ENCODE data around the gene ELMO1. TPM values are rescaled to one million over a fixed set of nuclear protein-coding genes. Genes with fewer than 3 reads are reported as not detected.

Gene ELMO1
- total and polyA plus RNA-seq, 4 donors, result 10.1 to 183 (median 34.4) TPM

DNA sequence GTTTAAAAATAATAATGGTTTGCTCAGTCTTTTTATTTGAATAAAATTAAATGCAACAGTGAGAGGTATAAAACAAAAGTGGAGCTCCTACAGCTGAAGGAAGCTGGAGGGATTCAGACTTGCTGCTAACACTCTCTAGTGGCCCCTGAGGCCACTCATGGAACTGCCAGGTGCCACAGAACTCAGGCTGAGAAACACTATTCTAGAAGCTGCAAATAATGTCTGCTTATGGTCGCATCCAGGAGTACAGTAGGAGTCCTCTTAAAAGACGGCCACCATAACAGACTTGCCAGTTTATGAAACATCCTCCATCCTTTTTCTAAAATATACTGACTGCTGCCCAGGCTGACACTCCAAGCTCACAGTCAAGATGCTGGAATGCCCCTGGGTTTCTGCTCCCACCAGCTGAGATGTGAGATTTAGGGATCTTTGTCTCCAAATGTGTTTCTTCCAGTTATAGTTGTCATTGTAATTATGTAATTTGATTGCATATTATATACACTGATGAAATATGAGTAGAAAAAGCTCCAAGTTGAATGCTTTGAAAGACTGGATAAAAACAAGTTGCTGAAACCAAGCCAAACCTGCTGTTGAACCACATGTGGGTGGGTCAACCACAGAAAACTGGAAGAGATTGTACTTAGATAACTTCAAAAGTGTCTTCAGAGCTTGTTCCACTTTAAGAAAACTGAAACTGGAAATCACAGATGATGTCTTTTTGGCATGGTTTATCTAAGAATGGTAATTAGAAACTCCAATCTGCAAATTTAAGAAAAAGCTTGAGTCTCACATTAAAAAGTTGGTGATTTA, 510.7 kb downstream of the ELMO1 start:
- H3K9ac ChIP-seq (ENCODE audit: insufficient read depth in 1 of 2, low read length in 2 of 2), result no peak overlapping the region
- peaks cover 0 to 32% (median 22%) of the 10 kb centered on the region in 4 donors for H3K9me3 ChIP-seq (ENCODE audit: control insufficient read depth in 4 of 4, insufficient read depth in 3 of 4, low read length in 3 of 4)
- DNase-seq (peak in 1 of 3 donors; percentile 15), ATAC-seq (ENCODE audit: insufficient read depth, low FRiP score) (no peak)
- no peak overlapping the region for H3K4me3 ChIP-seq
- peaks cover 0 to 4% (median 0%) of the 10 kb centered on the region in 4 donors for H3K36me3 ChIP-seq (ENCODE audit: control insufficient read depth in 4 of 4, insufficient read depth in 4 of 4, low read length in 4 of 4)
- H3K4me1 ChIP-seq (ENCODE audit: control insufficient read depth in 5 of 5, insufficient read depth in 5 of 5, low read length in 5 of 5), result no peaks in the 10 kb centered on the region
- WGBS, 2 donors, result 96% methylated on average over 2 of the region's 2 CpGs
- H3K27me3 ChIP-seq (ENCODE audit: control insufficient read depth in 3 of 3, insufficient read depth in 3 of 3, low read length in 2 of 3), result no peaks in the 10 kb centered on the region
- H3K27ac ChIP-seq (ENCODE audit: low read depth in 1 of 2, low read length in 1 of 2), result no peak overlapping the region
- TF ChIP-seq, protein P1, sequence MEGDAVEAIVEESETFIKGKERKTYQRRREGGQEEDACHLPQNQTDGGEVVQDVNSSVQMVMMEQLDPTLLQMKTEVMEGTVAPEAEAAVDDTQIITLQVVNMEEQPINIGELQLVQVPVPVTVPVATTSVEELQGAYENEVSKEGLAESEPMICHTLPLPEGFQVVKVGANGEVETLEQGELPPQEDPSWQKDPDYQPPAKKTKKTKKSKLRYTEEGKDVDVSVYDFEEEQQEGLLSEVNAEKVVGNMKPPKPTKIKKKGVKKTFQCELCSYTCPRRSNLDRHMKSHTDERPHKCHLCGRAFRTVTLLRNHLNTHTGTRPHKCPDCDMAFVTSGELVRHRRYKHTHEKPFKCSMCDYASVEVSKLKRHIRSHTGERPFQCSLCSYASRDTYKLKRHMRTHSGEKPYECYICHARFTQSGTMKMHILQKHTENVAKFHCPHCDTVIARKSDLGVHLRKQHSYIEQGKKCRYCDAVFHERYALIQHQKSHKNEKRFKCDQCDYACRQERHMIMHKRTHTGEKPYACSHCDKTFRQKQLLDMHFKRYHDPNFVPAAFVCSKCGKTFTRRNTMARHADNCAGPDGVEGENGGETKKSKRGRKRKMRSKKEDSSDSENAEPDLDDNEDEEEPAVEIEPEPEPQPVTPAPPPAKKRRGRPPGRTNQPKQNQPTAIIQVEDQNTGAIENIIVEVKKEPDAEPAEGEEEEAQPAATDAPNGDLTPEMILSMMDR (IDR thresholded peaks at IDR 0.05; ENCODE audit: control extremely low read depth, extremely low read depth), result no peak

DNA sequence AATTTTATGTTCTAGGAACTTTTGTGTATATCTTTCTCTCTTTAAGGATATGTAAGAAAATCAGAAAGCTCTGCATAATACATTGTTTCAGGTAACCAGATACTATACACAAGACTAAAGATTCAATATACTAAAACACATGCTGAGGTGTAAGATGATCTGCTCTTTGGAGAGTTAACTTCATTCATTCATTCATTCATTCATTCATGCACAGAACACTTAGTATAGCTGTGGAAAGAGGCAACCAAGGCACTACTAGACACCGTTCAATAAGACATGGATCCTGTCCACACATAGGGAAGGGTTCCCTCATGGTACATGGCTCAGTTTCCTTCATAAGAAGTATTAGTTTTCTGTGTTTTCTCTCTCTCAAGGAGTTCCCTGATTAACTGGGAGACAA, 516.8 kb downstream of the ELMO1 start:
- H3K9me3 ChIP-seq (ENCODE audit: control insufficient read depth in 4 of 4, insufficient read depth in 3 of 4, low read length in 3 of 4), result peaks cover 0 to 18% (median 2%) of the 10 kb centered on the region in 4 donors
- H3K27ac ChIP-seq (ENCODE audit: low read depth in 1 of 2, low read length in 1 of 2), result no peak overlapping the region
- no peak for ATAC-seq (ENCODE audit: insufficient read depth, low FRiP score)
- no peaks in the 10 kb centered on the region for H3K4me1 ChIP-seq (ENCODE audit: control insufficient read depth in 5 of 5, insufficient read depth in 5 of 5, low read length in 5 of 5)
- WGBS, 2 donors, result 96 to 100% methylated on average over 1 of the region's 1 CpG
- H3K36me3 ChIP-seq (ENCODE audit: control insufficient read depth in 4 of 4, insufficient read depth in 4 of 4, low read length in 4 of 4), result peaks cover 0 to 4% (median 0%) of the 10 kb centered on the region in 4 donors
- no peak overlapping the region for H3K4me3 ChIP-seq
- H3K27me3 ChIP-seq (ENCODE audit: control insufficient read depth in 3 of 3, insufficient read depth in 3 of 3, low read length in 2 of 3), result no peaks in the 10 kb centered on the region
- TF ChIP-seq, protein P1 (IDR thresholded peaks at IDR 0.05; ENCODE audit: control extremely low read depth, extremely low read depth), result no peak
- no peak for DNase-seq
- H3K9ac ChIP-seq (ENCODE audit: insufficient read depth in 1 of 2, low read length in 2 of 2), result no peak overlapping the region

DNA sequence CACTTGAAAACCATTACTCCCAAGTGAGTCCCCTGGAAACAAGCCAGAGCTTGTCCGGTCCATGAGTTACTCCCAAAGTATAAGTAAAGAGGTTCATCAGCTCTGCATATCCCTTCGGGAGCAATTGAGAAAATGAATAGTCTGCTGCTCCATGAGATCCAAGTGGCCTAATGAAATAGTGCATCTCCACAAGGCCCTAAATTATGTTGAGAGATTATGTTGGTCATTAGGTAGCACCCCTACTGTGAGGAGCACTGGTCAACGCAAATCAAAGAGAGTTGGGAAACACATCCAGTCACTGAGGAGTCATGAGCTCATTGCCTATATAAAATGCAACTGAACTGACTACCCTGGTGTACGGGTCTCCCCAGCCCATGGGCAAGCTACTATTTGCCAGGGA, 518.9 kb downstream of the ELMO1 start:
- no peak overlapping the region for H3K27ac ChIP-seq (ENCODE audit: low read depth in 1 of 2, low read length in 1 of 2)
- no peaks in the 10 kb centered on the region for H3K4me1 ChIP-seq (ENCODE audit: control insufficient read depth in 5 of 5, insufficient read depth in 5 of 5, low read length in 5 of 5)
- WGBS, 2 donors, result 94 to 95% methylated on average over 4 of the region's 4 CpGs
- ATAC-seq (ENCODE audit: insufficient read depth, low FRiP score), result no peak
- no peaks in the 10 kb centered on the region for H3K27me3 ChIP-seq (ENCODE audit: control insufficient read depth in 3 of 3, insufficient read depth in 3 of 3, low read length in 2 of 3)
- TF ChIP-seq, protein P1 (IDR thresholded peaks at IDR 0.05; ENCODE audit: control extremely low read depth, extremely low read depth), result no peak
- H3K4me3 ChIP-seq, result no peak overlapping the region
- H3K9me3 ChIP-seq (ENCODE audit: control insufficient read depth in 4 of 4, insufficient read depth in 3 of 4, low read length in 3 of 4), result peaks cover 0 to 9% (median 0%) of the 10 kb centered on the region in 4 donors
- H3K9ac ChIP-seq (ENCODE audit: insufficient read depth in 1 of 2, low read length in 2 of 2), result no peak overlapping the region
- H3K36me3 ChIP-seq (ENCODE audit: control insufficient read depth in 4 of 4, insufficient read depth in 4 of 4, low read length in 4 of 4), result peaks cover 0 to 4% (median 0%) of the 10 kb centered on the region in 4 donors
- DNase-seq, result no peak

Measured in lung (tissue), 12 donors.